ENCODE measurements around the gene SLC38A8. TPM values are rescaled to one million over a fixed set of nuclear protein-coding genes. Genes with fewer than 3 reads are reported as not detected.

Gene SLC38A8
- not detected in 2 replicates for total RNA-seq

DNA sequence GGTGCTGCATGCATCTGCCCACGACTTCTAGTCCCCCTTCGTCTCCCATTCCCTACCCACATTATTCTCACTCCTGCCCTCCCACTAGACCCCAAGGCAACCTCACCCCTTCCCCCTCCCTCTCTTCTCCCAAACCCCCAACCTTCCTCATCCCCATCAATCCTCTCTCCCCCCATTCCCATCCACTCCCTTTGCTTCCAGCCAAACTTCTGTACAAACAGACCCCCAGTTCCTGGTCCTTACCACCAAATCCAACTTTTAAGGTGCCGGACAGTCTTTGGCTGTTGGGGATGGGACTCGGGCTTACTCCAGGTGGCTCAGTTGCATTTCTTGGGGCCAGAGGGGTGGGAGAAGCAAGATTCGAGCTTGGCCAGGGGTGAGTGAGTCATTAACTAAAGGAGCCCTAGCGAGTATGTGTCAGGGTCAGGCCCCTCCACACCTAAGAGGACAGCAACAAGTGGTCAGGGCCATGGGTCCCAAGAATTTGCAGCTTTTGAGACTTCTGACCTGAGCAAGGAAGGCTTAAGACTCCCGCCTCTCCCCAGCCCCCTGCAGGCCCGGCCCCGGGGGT lies at the start of gene SLC38A8:
TSS of gene SLC38A8 (minus strand) at position 488 of the 571 bp plus-strand sequence. CDS start 638 bp downstream, outside the sequence.

GRCh38 chr16:83967838-83968305 lies 74.7 kb downstream of the SLC38A8 start, which contains the start of gene NECAB2:
Gene NECAB2, plus strand, starts transcription at chr16:83968244. Its CDS starts 405 bp downstream, at chr16:83968649.

Other genes starting within 250 kb of the SLC38A8 start
- gene HSBP1, start 234.8 kb downstream of the SLC38A8 start, total RNA-seq = 116 and 271 TPM in 2 replicates
- 3.3 and 3.9 TPM in 2 replicates for gene MLYCD, start 143.7 kb downstream of the SLC38A8 start, total RNA-seq
- 1.9 and 2.7 TPM in 2 replicates for gene OSGIN1, start 89.6 kb downstream of the SLC38A8 start, total RNA-seq
- under 0.01 TPM in 1 of 2 replicates, not detected in the other for gene NECAB2, start 74.6 kb downstream of the SLC38A8 start, total RNA-seq
- 92.7 and 93.7 TPM in 2 replicates for gene MBTPS1, start 74.1 kb upstream of the SLC38A8 start, total RNA-seq
- gene HSDL1, start 102.4 kb upstream of the SLC38A8 start, total RNA-seq = 18.4 and 21.4 TPM in 2 replicates
- gene DNAAF1, start 102.5 kb upstream of the SLC38A8 start, total RNA-seq = under 0.01 TPM in 2 replicates
- 10.6 and 14.4 TPM in 2 replicates for gene TAF1C, start 144.3 kb upstream of the SLC38A8 start, total RNA-seq
- gene ADAD2, start 148.4 kb upstream of the SLC38A8 start, total RNA-seq = not detected in 2 replicates
- under 0.01 TPM in 1 of 2 replicates, not detected in the other for gene KCNG4, start 197.2 kb upstream of the SLC38A8 start, total RNA-seq

Measured in bronchial smooth muscle cell (primary cell).